Upper lobe of left lung (tissue), 6 donors: ENCODE results near the gene CACUL1. TPM values are rescaled to one million over a fixed set of nuclear protein-coding genes. Genes with fewer than 3 reads are reported as not detected.

Source experiments
- ATAC-seq, 2 donors: fragments of 200-7000 bp; cut with Tn5 transposase; one replicate each; pipeline ENCODE4 v1.9.1; 2022; ENCODE audit warnings: mild to moderate bottlenecking in 2 of 2, moderate library complexity in 2 of 2; ENCODE audit not compliant: low FRiP score in 2 of 2
- DNase-seq, 2 donors: peaks; one replicate each; pipeline ENCODE4 v3.0.0-alpha.2; 2019 to 2020
- H3K27ac ChIP-seq, 4 donors: fragments of 200-600 bp; sonication (generic); one replicate each; pipeline ENCODE4 v1.5.1; 2016 to 2019
- H3K27me3 ChIP-seq, 4 donors: fragments of 200-600 bp; sonication (generic); one replicate each; pipeline ENCODE4 v1.5.1; 2017 to 2019
- H3K36me3 ChIP-seq, 4 donors: fragments of 200-600 bp; sonication (generic); one replicate each; pipeline ENCODE4 v1.5.1; 2016 to 2019
- H3K4me1 ChIP-seq, 4 donors: fragments of 200-600 bp; sonication (generic); one replicate each; pipeline ENCODE4 v1.5.1; 2018 to 2019
- H3K4me3 ChIP-seq, 4 donors: fragments of 200-600 bp; sonication (generic); one replicate each; pipeline ENCODE4 v1.5.1; 2017 to 2019; ENCODE audit warnings: mild to moderate bottlenecking in 2 of 4, moderate library complexity in 1 of 4
- H3K9me3 ChIP-seq, 4 donors: fragments of 200-600 bp; sonication (generic); one replicate each; pipeline ENCODE4 v1.5.1; 2018 to 2019
- CTCF ChIP-seq, 6 experiments: fragments of 450-650 bp in 4 of 6; fragments of 200-600 bp in 2 of 6; sonication (generic) in 2 of 6; IDR thresholded peaks; one replicate each; pipeline ENCODE4 v1.5.1; 2016 to 2019; ENCODE audit warnings: antibody characterized with exemption in 6 of 6
- EP300 ChIP-seq, 4 donors: sonication (generic); formaldehyde crosslinking; IDR thresholded peaks; one replicate each; pipeline ENCODE4 v1.5.1; 2017; ENCODE audit warnings: antibody characterized with exemption in 4 of 4, control low read depth in 2 of 4
- POLR2A ChIP-seq, 4 donors: fragments of 450-650 bp; IDR thresholded peaks; one replicate each; pipeline ENCODE4 v1.5.1; 2016 to 2017; ENCODE audit warnings: antibody characterized with exemption in 4 of 4, mild to moderate bottlenecking in 2 of 4
- POLR2AphosphoS5 ChIP-seq, 2 donors: sonication (generic); formaldehyde crosslinking; IDR thresholded peaks; one replicate each; pipeline ENCODE4 v1.5.1; 2017; ENCODE audit warnings: antibody characterized with exemption in 2 of 2
- WGBS, 2 donors: methylation state at CpG; one replicate each; pipeline ENCODE4 v1.1.5; 2017 to 2018; 5-methylcytosine and 5-hydroxymethylcytosine counted together
- total RNA-seq, 6 donors: library from RNA; depleted of rRNA in 4 of 6; stranded (reverse); fragments of >200 nt in 4 of 6; gene quantifications; one replicate each; pipeline versions ENCODE4 v1.1.0 to v1.2.1, GENCODE V29; 2016 to 2021
- donor health status: DM: no; HTN: no; CAD: no; lungs with moderate emphysema.
- donor health status: DM: no; HTN: yes; CAD: no; lungs with severe emphysema.

CACUL1 gene
- total RNA-seq, 6 donors from 2014 or later: 23.3 to 44.0 (median 38.2) TPM

DNA sequence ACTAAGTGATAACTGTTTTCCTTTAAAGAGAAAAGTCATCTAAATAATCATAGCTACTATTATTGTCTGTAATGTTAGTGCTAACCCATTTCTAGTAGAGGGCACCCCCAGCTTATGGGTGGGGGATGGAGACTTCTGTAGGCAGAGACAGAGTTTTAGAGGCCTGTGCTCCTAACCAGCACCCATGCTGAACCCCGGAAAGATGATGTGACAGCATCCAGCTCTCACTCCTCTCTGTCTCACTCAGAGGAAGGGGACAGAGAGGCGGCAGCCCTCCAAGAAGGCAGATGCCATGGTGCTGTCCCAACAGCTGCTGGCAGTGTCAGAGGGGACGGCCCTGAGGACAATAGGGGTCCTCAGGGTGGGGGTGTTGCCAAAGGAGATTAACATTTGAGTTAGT lies 84.9 kb downstream of the CACUL1 start:
- Histone ChIP-seq H3K27me3 (no peaks in the 10 kb centered on the region), H3K4me1 (peaks cover 6 to 12% (median 9%) of the 10 kb centered on the region in 4 donors), H3K36me3 (peaks cover 0 to 16% (median 0%) of the 10 kb centered on the region in 4 donors), H3K9me3 (no peaks in the 10 kb centered on the region), H3K4me3 (no peak overlapping the region), H3K27ac (no peak overlapping the region)
- WGBS, 2 donors: 68 to 80% methylated on average over 2 to 3 of the region's 3 CpGs
- TF ChIP-seq EP300 (IDR thresholded peaks at IDR 0.05): no peak
- TF ChIP-seq POLR2AphosphoS5 (IDR thresholded peaks at IDR 0.05): no peak
- no peak for TF ChIP-seq CTCF (IDR thresholded peaks at IDR 0.05)
- no peak for TF ChIP-seq POLR2A (IDR thresholded peaks at IDR 0.05)
- ATAC-seq: no peak
- DNase-seq: no peak

DNA sequence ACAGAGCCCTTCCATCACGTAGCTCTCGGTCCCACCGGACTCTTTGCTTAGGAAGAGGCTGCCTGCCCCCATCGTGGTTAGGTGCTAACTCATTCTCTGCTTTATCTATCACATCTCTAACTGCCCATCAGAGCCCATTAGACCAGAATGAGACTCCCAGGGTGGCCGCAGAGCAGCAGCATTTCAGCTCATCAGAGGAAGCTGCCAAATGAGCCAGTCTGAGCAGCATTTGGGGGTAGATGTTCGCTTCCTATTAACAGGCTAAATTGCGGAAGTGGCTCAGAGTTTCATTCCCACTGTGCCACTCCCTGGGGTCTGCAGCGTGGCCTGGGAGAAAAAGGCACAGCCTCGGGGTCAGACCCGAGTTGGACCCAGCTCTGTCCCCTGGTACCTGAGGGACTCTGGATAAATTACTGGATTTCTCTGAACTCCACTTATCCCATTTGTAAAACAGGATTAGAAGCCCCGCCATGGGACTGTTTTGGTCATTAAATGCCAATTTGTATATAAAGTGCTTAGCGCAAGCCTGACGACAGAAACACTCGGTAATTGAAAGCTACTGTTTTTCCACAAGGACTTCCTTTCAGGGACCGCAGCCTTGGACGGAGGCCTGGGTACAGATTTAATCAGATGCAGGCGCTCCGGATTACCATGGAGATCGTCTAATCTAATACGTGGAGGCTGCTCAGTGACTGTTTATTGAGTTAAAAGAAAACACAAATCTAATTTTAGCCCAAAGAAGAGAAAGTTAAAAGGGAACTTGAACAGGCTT lies 85.6 kb downstream of the CACUL1 start:
- no peak overlapping the region for H3K27ac ChIP-seq
- WGBS, 2 donors: 19 to 23% methylated on average over 20 of the region's 20 CpGs
- H3K9me3 ChIP-seq: no peaks in the 10 kb centered on the region
- ATAC-seq (peak in 1 of 2 donors; percentile 47), DNase-seq (no peak)
- H3K4me3 ChIP-seq: no peak overlapping the region
- no peak for TF ChIP-seq EP300 (IDR thresholded peaks at IDR 0.05)
- TF ChIP-seq POLR2A (IDR thresholded peaks at IDR 0.05): no peak
- no peak for TF ChIP-seq CTCF (IDR thresholded peaks at IDR 0.05)
- TF ChIP-seq POLR2AphosphoS5 (IDR thresholded peaks at IDR 0.05): no peak
- H3K36me3 ChIP-seq: peaks cover 0 to 12% (median 0%) of the 10 kb centered on the region in 4 donors
- H3K27me3 ChIP-seq: no peaks in the 10 kb centered on the region
- peaks cover 6 to 12% (median 9%) of the 10 kb centered on the region in 4 donors for H3K4me1 ChIP-seq

GRCh38 chr10:118668228-118668952 lies 86.4 kb downstream of the CACUL1 start:
- no peak overlapping the region for H3K27ac ChIP-seq
- H3K27me3 ChIP-seq: no peaks in the 10 kb centered on the region
- WGBS, 2 donors: 68 to 73% methylated on average over 5 to 9 of the region's 9 CpGs
- no peak overlapping the region for H3K4me3 ChIP-seq
- TF ChIP-seq POLR2A (IDR thresholded peaks at IDR 0.05) (no peak), CTCF (IDR thresholded peaks at IDR 0.05) (no peak), POLR2AphosphoS5 (IDR thresholded peaks at IDR 0.05) (no peak), EP300 (IDR thresholded peaks at IDR 0.05) (no peak)
- DNase-seq (no peak), ATAC-seq (peak in 1 of 2 donors; percentile 18)
- H3K4me1 ChIP-seq: peaks cover 6 to 12% (median 9%) of the 10 kb centered on the region in 4 donors
- peaks cover 0 to 3% (median 0%) of the 10 kb centered on the region in 4 donors for H3K36me3 ChIP-seq
- H3K9me3 ChIP-seq: no peaks in the 10 kb centered on the region

DNA sequence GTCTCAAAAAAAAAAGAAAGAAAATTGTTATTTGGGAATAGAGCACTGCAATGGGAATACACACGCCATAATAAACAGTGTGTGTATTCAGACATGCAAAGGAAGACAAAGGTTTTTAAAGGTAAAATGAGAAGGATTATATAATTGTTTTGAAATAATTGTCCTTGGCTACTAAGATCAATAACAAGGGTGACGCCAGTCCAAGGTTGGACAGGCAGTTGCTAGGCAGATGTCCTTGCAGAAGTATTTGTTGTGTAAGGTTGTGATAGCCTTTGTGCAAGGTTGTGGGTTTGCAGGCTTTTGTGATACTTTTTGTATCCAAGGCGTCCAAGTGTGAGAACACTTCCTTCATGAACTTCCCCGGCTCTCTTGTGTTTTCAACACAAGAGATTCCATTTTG lies 87.0 kb downstream of the CACUL1 start:
- TF ChIP-seq POLR2AphosphoS5 (IDR thresholded peaks at IDR 0.05) (no peak), POLR2A (IDR thresholded peaks at IDR 0.05) (no peak), EP300 (IDR thresholded peaks at IDR 0.05) (no peak)
- Histone ChIP-seq H3K9me3 (no peaks in the 10 kb centered on the region), H3K4me1 (peaks cover 6 to 12% (median 9%) of the 10 kb centered on the region in 4 donors), H3K4me3 (no peak overlapping the region), H3K27ac (no peak overlapping the region), H3K36me3 (no peaks in the 10 kb centered on the region), H3K27me3 (no peaks in the 10 kb centered on the region)
- 82 to 84% methylated on average over 4 of the region's 4 CpGs for WGBS, 2 donors
- no peak for DNase-seq
- ATAC-seq: no peak

- no peak overlapping the region for H3K27ac ChIP-seq
- H3K27me3 ChIP-seq: no peaks in the 10 kb centered on the region
- peaks cover 0 to 2% (median 0%) of the 10 kb centered on the region in 4 donors for H3K9me3 ChIP-seq
- no peak for DNase-seq
- no peak for TF ChIP-seq POLR2AphosphoS5 (IDR thresholded peaks at IDR 0.05)
- no peak for TF ChIP-seq CTCF (IDR thresholded peaks at IDR 0.05)
- no peak for TF ChIP-seq POLR2A (IDR thresholded peaks at IDR 0.05)
- no peak for TF ChIP-seq EP300 (IDR thresholded peaks at IDR 0.05)
- no peak overlapping the region for H3K4me3 ChIP-seq
- H3K36me3 ChIP-seq: no peaks in the 10 kb centered on the region
- 94 to 95% methylated on average over 4 of the region's 4 CpGs for WGBS, 2 donors
- H3K4me1 ChIP-seq: peaks cover 6 to 12% (median 9%) of the 10 kb centered on the region in 4 donors
- ATAC-seq: no peak
These were observed 88.4 kb downstream of the CACUL1 start for GRCh38 chr10:118666350-118666749.
